Measurements from ENCODE around the gene C19orf33. TPM values are rescaled to one million over a fixed set of nuclear protein-coding genes. Genes with fewer than 3 reads are reported as not detected.

Gene C19orf33
- total RNA-seq, 6 experiments from 2014 or later: not detected

DNA sequence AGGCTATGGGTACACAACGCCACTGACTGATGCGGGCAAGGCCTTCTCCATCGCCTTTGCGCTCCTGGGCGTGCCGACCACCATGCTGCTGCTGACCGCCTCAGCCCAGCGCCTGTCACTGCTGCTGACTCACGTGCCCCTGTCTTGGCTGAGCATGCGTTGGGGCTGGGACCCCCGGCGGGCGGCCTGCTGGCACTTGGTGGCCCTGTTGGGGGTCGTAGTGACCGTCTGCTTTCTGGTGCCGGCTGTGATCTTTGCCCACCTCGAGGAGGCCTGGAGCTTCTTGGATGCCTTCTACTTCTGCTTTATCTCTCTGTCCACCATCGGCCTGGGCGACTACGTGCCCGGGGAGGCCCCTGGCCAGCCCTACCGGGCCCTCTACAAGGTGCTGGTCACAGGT is 22.5 kb downstream of the C19orf33 start:
- DNase-seq: no peak
- Mint-ChIP-seq H3K27me3 (ENCODE audit: insufficient read depth) (peaks cover 3% of the 10 kb centered on the region), H3K4me3 (no peak overlapping the region), H3K27ac (no peak overlapping the region), H3K4me1 (ENCODE audit: low read depth) (peaks cover 5% of the 10 kb centered on the region; the same call in 1 of the 2 replicates), H3K9me3 (no peaks in the 10 kb centered on the region), H3K36me3 (ENCODE audit: low read depth) (no peaks in the 10 kb centered on the region)
- TF ChIP-seq, protein P1, sequence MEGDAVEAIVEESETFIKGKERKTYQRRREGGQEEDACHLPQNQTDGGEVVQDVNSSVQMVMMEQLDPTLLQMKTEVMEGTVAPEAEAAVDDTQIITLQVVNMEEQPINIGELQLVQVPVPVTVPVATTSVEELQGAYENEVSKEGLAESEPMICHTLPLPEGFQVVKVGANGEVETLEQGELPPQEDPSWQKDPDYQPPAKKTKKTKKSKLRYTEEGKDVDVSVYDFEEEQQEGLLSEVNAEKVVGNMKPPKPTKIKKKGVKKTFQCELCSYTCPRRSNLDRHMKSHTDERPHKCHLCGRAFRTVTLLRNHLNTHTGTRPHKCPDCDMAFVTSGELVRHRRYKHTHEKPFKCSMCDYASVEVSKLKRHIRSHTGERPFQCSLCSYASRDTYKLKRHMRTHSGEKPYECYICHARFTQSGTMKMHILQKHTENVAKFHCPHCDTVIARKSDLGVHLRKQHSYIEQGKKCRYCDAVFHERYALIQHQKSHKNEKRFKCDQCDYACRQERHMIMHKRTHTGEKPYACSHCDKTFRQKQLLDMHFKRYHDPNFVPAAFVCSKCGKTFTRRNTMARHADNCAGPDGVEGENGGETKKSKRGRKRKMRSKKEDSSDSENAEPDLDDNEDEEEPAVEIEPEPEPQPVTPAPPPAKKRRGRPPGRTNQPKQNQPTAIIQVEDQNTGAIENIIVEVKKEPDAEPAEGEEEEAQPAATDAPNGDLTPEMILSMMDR (IDR thresholded peaks at IDR 0.05): no peak

DNA sequence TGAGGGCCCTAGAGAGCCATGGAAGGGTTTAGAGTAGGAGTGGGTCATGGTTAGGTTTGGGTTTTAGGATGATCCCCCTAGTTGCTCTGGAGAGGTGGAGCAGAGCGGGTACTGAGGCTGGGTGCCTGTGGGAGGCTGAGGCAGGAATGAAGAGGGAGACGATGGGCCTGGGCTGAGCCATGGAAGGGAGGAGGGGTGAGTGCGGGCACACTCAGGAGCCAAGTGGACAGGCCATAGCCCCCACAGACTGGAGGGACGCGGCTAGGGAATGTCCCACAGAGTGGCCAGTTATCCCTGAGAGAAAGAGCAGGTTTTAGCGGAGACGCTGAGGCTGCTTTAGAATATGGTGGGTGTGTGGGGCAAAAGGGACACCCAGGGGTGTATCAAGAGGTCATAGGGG is 25.6 kb downstream of the C19orf33 start:
- DNase-seq: no peak
- no peak overlapping the region for H3K27ac Mint-ChIP-seq

DNA sequence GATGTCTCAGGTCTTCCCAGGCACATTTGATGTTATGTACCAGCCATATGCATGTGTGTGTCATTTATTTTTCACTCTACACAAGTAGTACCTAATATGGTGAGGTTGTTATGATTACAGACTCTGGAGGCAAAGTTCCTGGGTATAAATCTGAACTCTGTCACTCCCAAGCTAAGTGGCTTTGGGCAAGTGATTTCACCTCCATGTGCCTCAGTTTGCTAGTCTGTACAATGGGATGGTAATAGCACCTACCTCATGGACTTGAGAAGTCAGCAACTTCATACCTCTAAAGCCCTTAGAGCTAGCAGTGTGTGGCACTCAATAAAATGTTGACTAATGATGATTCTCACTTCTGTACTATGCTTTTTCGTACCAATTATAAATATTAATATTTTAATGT is 27.7 kb downstream of the C19orf33 start:
- TF ChIP-seq, protein P1 (IDR thresholded peaks at IDR 0.05): no peak
- Mint-ChIP-seq H3K27ac (no peak overlapping the region), H3K9me3 (no peaks in the 10 kb centered on the region), H3K36me3 (ENCODE audit: low read depth) (no peaks in the 10 kb centered on the region), H3K4me1 (ENCODE audit: low read depth) (peaks cover 3% of the 10 kb centered on the region), H3K27me3 (ENCODE audit: insufficient read depth) (peaks cover 4% of the 10 kb centered on the region), H3K4me3 (no peak overlapping the region)
- DNase-seq: no peak

More for the DNA sequence above, 25.6 kb downstream of the C19orf33 start:
- Mint-ChIP-seq H3K27me3 (ENCODE audit: insufficient read depth) (peaks cover 3% of the 10 kb centered on the region; the same call in 1 of the 2 replicates), H3K4me3 (no peak overlapping the region), H3K4me1 (ENCODE audit: low read depth) (no peaks in the 10 kb centered on the region), H3K9me3 (no peaks in the 10 kb centered on the region), H3K36me3 (ENCODE audit: low read depth) (no peaks in the 10 kb centered on the region)
- TF ChIP-seq, protein P1 (IDR thresholded peaks at IDR 0.05): no peak

DNA sequence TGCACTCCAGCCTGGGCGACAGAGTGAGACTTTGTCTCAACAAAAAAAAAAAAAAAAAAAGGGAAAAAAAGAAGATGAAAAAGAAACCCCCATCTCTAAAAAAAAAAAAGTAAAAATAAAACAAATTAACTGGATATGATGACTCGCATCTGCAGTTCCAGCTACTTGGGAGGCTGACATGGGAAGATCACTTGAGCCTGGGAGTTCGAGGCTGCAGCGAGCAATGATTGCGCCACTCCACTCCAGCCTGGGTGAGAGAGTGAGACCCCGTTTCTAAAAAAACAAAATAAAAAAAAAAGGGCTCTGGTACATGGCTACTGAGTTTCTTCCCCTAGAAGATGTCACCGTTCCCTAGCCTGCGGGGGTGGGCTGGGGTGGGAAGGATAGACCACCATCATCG is 29.2 kb downstream of the C19orf33 start:
- DNase-seq: no peak
- Mint-ChIP-seq H3K36me3 (ENCODE audit: low read depth) (no peaks in the 10 kb centered on the region), H3K4me3 (no peak overlapping the region), H3K9me3 (no peaks in the 10 kb centered on the region), H3K4me1 (ENCODE audit: low read depth) (peaks cover 9% of the 10 kb centered on the region), H3K27ac (no peak overlapping the region), H3K27me3 (ENCODE audit: insufficient read depth) (peaks cover 4% of the 10 kb centered on the region)
- TF ChIP-seq, protein P1 (IDR thresholded peaks at IDR 0.05): no peak

DNA sequence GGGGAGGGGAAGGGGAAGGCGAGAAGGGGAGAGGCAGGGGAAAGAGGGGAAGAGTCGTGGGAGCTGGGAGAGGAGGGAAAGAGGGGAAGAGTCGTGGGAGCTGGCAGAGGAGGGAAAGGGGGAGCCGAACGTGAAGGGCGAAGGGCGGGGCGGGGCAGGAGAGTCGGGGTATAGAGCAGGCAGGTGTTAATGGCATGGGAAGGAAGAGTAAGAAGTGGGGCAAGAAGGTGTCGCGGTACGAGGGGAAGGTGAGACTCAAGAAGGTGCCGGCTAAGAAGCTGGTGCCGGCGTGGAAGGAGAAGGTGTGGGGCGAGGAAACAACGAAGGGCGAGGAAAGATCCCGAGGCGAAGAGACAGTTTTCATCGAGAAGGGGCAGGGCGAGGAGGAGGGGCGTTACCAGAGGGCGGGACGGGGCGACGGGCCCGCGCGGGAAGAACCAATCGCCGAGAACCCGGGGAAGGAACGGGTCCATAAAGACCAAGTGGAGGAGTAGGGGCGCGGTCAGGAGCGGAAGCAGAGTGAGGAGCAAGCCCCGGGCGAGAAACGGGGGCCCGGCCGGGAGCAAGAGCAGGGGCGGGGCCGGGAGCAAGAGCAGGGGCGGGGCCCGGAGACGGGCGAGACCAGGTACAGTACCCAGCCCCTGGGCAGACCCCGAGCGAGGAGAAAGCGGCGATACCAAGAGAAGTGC is 32.0 kb downstream of the C19orf33 start:
- Mint-ChIP-seq H3K9me3 (no peaks in the 10 kb centered on the region), H3K4me3 (peak overlapping the region; percentile 96), H3K27me3 (ENCODE audit: insufficient read depth) (peaks cover 1% of the 10 kb centered on the region; the same call in 1 of the 2 replicates), H3K36me3 (ENCODE audit: low read depth) (no peaks in the 10 kb centered on the region), H3K27ac (peak overlapping the region; percentile 95), H3K4me1 (ENCODE audit: low read depth) (peaks cover 17% of the 10 kb centered on the region)
- peak; percentile 96 for DNase-seq
- TF ChIP-seq, protein P1 (IDR thresholded peaks at IDR 0.05): no peak

Measured in HFFc6 (cell line).